Measurements from ENCODE around the gene GCFC2.

GRCh38 chr2:75705921-75706320 is 4.8 kb downstream of the GCFC2 start:
- TF ChIP-seq POLR2A (IDR thresholded peaks at IDR 0.05; ENCODE audit: low read depth, low read length), result no peak
- TF ChIP-seq, protein P1, sequence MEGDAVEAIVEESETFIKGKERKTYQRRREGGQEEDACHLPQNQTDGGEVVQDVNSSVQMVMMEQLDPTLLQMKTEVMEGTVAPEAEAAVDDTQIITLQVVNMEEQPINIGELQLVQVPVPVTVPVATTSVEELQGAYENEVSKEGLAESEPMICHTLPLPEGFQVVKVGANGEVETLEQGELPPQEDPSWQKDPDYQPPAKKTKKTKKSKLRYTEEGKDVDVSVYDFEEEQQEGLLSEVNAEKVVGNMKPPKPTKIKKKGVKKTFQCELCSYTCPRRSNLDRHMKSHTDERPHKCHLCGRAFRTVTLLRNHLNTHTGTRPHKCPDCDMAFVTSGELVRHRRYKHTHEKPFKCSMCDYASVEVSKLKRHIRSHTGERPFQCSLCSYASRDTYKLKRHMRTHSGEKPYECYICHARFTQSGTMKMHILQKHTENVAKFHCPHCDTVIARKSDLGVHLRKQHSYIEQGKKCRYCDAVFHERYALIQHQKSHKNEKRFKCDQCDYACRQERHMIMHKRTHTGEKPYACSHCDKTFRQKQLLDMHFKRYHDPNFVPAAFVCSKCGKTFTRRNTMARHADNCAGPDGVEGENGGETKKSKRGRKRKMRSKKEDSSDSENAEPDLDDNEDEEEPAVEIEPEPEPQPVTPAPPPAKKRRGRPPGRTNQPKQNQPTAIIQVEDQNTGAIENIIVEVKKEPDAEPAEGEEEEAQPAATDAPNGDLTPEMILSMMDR (IDR thresholded peaks at IDR 0.05; ENCODE audit: extremely low read depth in 1 of 2, insufficient read depth in 1 of 2, low read depth in 1 of 2, low read length in 2 of 2), result no peak
- no peak for TF ChIP-seq MYC (IDR thresholded peaks at IDR 0.05; ENCODE audit: low read depth, low read length)
- no peak for TF ChIP-seq EZH2 (IDR thresholded peaks at IDR 0.05; ENCODE audit: borderline replicate concordance, low read depth, low read length, severe bottlenecking)
- no peak for TF ChIP-seq POLR2AphosphoS5 (IDR thresholded peaks at IDR 0.05; ENCODE audit: insufficient read depth, low read depth, low read length)
- no peak for TF ChIP-seq MAX (IDR thresholded peaks at IDR 0.05; ENCODE audit: insufficient read depth, insufficient read length)
